Measurements from ENCODE around the gene FAAP100. TPM values are rescaled to one million over a fixed set of nuclear protein-coding genes. Genes with fewer than 3 reads are reported as not detected.

FAAP100 gene
- total RNA-seq, 1 experiment from 2014 or later: 54.7 TPM

DNA sequence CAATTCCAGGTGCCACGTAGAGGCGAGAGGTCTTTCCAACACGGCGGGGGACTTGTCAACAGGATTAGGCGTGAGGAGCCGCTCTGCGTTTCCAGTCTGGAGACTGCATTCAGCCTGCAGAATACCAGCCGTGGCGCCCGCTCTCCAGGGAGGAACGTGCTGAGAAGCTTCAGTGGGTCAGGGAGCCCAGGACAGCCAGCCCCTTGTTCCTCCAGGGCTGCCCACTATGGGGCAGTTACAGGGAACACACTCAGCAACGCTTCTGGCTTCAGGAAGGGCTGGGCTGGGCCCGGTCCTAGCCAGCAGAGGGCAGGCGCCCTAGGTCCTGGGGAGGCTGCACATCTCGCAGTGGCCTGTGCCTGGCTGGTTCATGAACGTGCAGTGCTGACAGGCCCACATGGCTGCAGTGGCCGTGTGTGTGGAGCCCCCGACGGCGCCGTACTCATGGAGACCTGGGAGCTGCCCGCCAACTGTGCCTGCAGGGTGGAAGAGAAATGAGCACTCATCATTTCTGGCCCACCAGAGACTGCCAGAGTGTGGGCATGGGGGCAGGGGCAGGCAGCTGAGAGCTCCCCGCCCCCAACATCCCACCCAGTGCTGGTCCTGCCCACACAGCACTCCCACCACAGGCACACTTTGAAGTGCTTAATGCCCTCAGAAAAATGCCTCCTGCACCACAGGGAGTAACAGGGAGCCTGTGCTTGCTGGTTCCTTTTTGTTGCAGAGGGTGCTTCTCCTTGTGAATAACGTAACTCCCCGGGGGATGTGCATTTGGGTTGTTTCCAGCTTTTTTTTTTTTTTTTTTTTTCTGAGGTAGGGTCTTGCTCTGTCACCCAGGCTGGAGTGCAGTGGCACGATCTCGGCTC, 7.0 kb upstream of the FAAP100 start:
- no peaks in the 10 kb centered on the region for H3K9me3 Mint-ChIP-seq
- H3K4me3 Mint-ChIP-seq: no peak overlapping the region
- DNase-seq (ENCODE audit: low spot score): peak; percentile 63
- no peaks in the 10 kb centered on the region for H3K27me3 Mint-ChIP-seq (ENCODE audit: low read depth)
- CTCF ChIA-PET: interaction anchor here (0.7 to 1.3 kb wide), 3 partner anchors 10 to 40 kb away, joined by 3 to 4 read pairs (median 3); no protein-coding TSS in a partner anchor
- H3K4me1 Mint-ChIP-seq: peaks cover 2% of the 10 kb centered on the region
- POLR2A ChIA-PET: interaction anchor here (0.7 kb wide), 1 partner anchor 100 kb away, joined by 4 read pairs; no protein-coding TSS in a partner anchor
- peak; percentile 86 for ATAC-seq
- H3K36me3 Mint-ChIP-seq: peaks cover 26% of the 10 kb centered on the region
- H3K27ac Mint-ChIP-seq: no peak overlapping the region
- TF ChIP-seq ZNF671 (CRISPR knock-in tag; IDR thresholded peaks at IDR 0.05) (no peak), GTF2I (CRISPR knock-in tag; conservative IDR thresholded peaks at IDR 0.05) (no peak), GABPB1 (CRISPR knock-in tag; IDR thresholded peaks at IDR 0.05) (no peak), ZBTB21 (CRISPR knock-in tag; IDR thresholded peaks at IDR 0.05; ENCODE audit: borderline replicate concordance) (no peak), ESRRA (CRISPR knock-in tag; IDR thresholded peaks at IDR 0.05; ENCODE audit: borderline replicate concordance) (no peak), HMGA2 (CRISPR knock-in tag; IDR thresholded peaks at IDR 0.05) (no peak), SMAD3 (CRISPR knock-in tag; IDR thresholded peaks at IDR 0.05; ENCODE audit: borderline replicate concordance) (no peak), FOXP1 (CRISPR knock-in tag; IDR thresholded peaks at IDR 0.05; ENCODE audit: borderline replicate concordance) (no peak), MXD4 (CRISPR knock-in tag; IDR thresholded peaks at IDR 0.05; ENCODE audit: borderline replicate concordance) (no peak)
- TF ChIP-seq, protein P1, sequence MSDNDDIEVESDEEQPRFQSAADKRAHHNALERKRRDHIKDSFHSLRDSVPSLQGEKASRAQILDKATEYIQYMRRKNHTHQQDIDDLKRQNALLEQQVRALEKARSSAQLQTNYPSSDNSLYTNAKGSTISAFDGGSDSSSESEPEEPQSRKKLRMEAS (CRISPR knock-in tag; IDR thresholded peaks at IDR 0.05): no peak
- TF ChIP-seq, protein P2, sequence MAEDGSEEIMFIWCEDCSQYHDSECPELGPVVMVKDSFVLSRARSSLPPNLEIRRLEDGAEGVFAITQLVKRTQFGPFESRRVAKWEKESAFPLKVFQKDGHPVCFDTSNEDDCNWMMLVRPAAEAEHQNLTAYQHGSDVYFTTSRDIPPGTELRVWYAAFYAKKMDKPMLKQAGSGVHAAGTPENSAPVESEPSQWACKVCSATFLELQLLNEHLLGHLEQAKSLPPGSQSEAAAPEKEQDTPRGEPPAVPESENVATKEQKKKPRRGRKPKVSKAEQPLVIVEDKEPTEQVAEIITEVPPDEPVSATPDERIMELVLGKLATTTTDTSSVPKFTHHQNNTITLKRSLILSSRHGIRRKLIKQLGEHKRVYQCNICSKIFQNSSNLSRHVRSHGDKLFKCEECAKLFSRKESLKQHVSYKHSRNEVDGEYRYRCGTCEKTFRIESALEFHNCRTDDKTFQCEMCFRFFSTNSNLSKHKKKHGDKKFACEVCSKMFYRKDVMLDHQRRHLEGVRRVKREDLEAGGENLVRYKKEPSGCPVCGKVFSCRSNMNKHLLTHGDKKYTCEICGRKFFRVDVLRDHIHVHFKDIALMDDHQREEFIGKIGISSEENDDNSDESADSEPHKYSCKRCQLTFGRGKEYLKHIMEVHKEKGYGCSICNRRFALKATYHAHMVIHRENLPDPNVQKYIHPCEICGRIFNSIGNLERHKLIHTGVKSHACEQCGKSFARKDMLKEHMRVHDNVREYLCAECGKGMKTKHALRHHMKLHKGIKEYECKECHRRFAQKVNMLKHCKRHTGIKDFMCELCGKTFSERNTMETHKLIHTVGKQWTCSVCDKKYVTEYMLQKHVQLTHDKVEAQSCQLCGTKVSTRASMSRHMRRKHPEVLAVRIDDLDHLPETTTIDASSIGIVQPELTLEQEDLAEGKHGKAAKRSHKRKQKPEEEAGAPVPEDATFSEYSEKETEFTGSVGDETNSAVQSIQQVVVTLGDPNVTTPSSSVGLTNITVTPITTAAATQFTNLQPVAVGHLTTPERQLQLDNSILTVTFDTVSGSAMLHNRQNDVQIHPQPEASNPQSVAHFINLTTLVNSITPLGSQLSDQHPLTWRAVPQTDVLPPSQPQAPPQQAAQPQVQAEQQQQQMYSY (CRISPR knock-in tag; IDR thresholded peaks at IDR 0.05): no peak
- TF ChIP-seq, protein P3, sequence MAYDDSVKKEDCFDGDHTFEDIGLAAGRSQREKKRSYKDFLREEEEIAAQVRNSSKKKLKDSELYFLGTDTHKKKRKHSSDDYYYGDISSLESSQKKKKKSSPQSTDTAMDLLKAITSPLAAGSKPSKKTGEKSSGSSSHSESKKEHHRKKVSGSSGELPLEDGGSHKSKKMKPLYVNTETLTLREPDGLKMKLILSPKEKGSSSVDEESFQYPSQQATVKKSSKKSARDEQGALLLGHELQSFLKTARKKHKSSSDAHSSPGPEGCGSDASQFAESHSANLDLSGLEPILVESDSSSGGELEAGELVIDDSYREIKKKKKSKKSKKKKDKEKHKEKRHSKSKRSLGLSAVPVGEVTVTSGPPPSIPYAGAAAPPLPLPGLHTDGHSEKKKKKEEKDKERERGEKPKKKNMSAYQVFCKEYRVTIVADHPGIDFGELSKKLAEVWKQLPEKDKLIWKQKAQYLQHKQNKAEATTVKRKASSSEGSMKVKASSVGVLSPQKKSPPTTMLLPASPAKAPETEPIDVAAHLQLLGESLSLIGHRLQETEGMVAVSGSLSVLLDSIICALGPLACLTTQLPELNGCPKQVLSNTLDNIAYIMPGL (CRISPR knock-in tag; IDR thresholded peaks at IDR 0.05): no peak
- TF ChIP-seq, protein P4, sequence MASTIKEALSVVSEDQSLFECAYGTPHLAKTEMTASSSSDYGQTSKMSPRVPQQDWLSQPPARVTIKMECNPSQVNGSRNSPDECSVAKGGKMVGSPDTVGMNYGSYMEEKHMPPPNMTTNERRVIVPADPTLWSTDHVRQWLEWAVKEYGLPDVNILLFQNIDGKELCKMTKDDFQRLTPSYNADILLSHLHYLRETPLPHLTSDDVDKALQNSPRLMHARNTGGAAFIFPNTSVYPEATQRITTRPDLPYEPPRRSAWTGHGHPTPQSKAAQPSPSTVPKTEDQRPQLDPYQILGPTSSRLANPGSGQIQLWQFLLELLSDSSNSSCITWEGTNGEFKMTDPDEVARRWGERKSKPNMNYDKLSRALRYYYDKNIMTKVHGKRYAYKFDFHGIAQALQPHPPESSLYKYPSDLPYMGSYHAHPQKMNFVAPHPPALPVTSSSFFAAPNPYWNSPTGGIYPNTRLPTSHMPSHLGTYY (CRISPR knock-in tag; IDR thresholded peaks at IDR 0.05): no peak
- TF ChIP-seq, protein P5, sequence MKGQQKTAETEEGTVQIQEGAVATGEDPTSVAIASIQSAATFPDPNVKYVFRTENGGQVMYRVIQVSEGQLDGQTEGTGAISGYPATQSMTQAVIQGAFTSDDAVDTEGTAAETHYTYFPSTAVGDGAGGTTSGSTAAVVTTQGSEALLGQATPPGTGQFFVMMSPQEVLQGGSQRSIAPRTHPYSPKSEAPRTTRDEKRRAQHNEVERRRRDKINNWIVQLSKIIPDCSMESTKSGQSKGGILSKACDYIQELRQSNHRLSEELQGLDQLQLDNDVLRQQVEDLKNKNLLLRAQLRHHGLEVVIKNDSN (CRISPR knock-in tag; IDR thresholded peaks at IDR 0.05): no peak

DNA sequence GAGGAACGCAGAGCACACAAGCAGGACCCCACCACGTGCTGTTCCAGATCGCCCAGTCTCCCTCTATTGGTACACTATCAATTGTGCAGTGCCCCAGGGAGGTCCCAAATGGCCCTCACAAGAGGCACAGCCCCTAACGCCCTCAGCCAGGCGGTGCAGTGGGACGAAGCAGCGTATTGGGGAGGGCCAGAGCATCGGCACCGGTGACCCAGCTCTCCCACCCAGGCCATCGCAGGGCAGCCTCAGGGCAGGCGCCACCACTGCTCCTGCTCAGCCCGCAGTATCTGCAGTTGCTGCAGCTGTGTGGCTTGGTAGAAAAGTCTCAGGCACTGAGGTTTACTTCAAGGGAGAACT, 5.9 kb upstream of the FAAP100 start:
- POLR2A ChIA-PET: no interaction called here
- Mint-ChIP-seq H3K36me3 (peaks cover 19% of the 10 kb centered on the region), H3K9me3 (no peaks in the 10 kb centered on the region), H3K4me3 (no peak overlapping the region), H3K27me3 (ENCODE audit: low read depth) (no peaks in the 10 kb centered on the region), H3K27ac (0 out of 2 replicates have a peak overlapping the region, but pooled peaks have one; percentile 27), H3K4me1 (peaks cover 13% of the 10 kb centered on the region)
- no peak for ATAC-seq
- CTCF ChIA-PET: interaction anchor here (1.3 kb wide), 1 partner anchor 35 kb away, joined by 3 read pairs; no protein-coding TSS in a partner anchor
- no peak for DNase-seq (ENCODE audit: low spot score)
- no peak for TF ChIP-seq CBFB (CRISPR knock-in tag; IDR thresholded peaks at IDR 0.05; ENCODE audit: low read depth)
- TF ChIP-seq NR3C1 (CRISPR knock-in tag; conservative IDR thresholded peaks at IDR 0.05; ENCODE audit: low read depth): no peak
- TF ChIP-seq, protein P6, sequence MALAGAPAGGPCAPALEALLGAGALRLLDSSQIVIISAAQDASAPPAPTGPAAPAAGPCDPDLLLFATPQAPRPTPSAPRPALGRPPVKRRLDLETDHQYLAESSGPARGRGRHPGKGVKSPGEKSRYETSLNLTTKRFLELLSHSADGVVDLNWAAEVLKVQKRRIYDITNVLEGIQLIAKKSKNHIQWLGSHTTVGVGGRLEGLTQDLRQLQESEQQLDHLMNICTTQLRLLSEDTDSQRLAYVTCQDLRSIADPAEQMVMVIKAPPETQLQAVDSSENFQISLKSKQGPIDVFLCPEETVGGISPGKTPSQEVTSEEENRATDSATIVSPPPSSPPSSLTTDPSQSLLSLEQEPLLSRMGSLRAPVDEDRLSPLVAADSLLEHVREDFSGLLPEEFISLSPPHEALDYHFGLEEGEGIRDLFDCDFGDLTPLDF (CRISPR knock-in tag; IDR thresholded peaks at IDR 0.05): no peak
- no peak for TF ChIP-seq HMGA2 (CRISPR knock-in tag; IDR thresholded peaks at IDR 0.05)
- TF ChIP-seq GRHL2 (CRISPR knock-in tag; IDR thresholded peaks at IDR 0.05; ENCODE audit: insufficient replicate concordance, severe bottlenecking): no peak
- no peak for TF ChIP-seq NFATC4 (CRISPR knock-in tag; IDR thresholded peaks at IDR 0.05)
- TF ChIP-seq, protein P7, sequence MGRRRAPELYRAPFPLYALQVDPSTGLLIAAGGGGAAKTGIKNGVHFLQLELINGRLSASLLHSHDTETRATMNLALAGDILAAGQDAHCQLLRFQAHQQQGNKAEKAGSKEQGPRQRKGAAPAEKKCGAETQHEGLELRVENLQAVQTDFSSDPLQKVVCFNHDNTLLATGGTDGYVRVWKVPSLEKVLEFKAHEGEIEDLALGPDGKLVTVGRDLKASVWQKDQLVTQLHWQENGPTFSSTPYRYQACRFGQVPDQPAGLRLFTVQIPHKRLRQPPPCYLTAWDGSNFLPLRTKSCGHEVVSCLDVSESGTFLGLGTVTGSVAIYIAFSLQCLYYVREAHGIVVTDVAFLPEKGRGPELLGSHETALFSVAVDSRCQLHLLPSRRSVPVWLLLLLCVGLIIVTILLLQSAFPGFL (CRISPR knock-in tag; IDR thresholded peaks at IDR 0.05; ENCODE audit: borderline replicate concordance): no peak
- no peak for TF ChIP-seq ELF4 (CRISPR knock-in tag; IDR thresholded peaks at IDR 0.05; ENCODE audit: low read depth)
